WTC11 (cell line): ENCODE results near the gene LAMB4. TPM values are rescaled to one million over a fixed set of nuclear protein-coding genes. Genes with fewer than 3 reads are reported as not detected.

ENCODE experiments used
- ATAC-seq: fragments of 200-7000 bp; cut with Tn5 transposase; 2 replicates; pipeline ENCODE4 v1.10.0; 2021; ENCODE audit warnings: mild to moderate bottlenecking, moderate library complexity
- CTCF ChIA-PET: fragments of 300-600 bp; sonication (Branson Sonifier 250); formaldehyde crosslinking; loops from one replicate; lab custom pipeline; 2021; ENCODE audit warnings: antibody characterized with exemption; lab: Charles Lee
- POLR2A ChIA-PET: fragments of 350-600 bp; sonication (Branson Sonifier 250); formaldehyde crosslinking; loops from one replicate; lab custom pipeline; 2021; ENCODE audit warnings: antibody characterized with exemption; lab: Charles Lee
- DNase-seq: peaks from one replicate; pipeline ENCODE4 v3.0.0; 2021; ENCODE audit warnings: low spot score
- H3K27ac Mint-ChIP-seq: 2 replicates; pipeline ENCODE4 v1.8.0; 2021; ENCODE audit warnings: mixed read lengths
- H3K27me3 Mint-ChIP-seq: 2 replicates; pipeline ENCODE4 v1.8.0; 2021; ENCODE audit warnings: low read depth, mild to moderate bottlenecking, moderate library complexity, mixed read lengths
- H3K36me3 Mint-ChIP-seq: 2 replicates; pipeline ENCODE4 v1.8.0; 2021; ENCODE audit warnings: mixed read lengths
- H3K4me1 Mint-ChIP-seq: 2 replicates; pipeline ENCODE4 v1.8.0; 2022; ENCODE audit warnings: mixed read lengths
- H3K4me3 Mint-ChIP-seq: 2 replicates; pipeline ENCODE4 v1.8.0; 2021; ENCODE audit warnings: mild to moderate bottlenecking, moderate library complexity, mixed read lengths
- H3K9me3 Mint-ChIP-seq: 2 replicates; pipeline ENCODE4 v1.8.0; 2021; ENCODE audit warnings: mixed read lengths
- ARID4B ChIP-seq: sonication (generic); formaldehyde crosslinking; IDR thresholded peaks from 2 replicates; pipeline ENCODE4 v1.8.0; 2023; ENCODE audit warnings: missing genetic modification reagents, mild to moderate bottlenecking, borderline replicate concordance
- E2F1 ChIP-seq: sonication (generic); formaldehyde crosslinking; IDR thresholded peaks from 2 replicates; pipeline ENCODE4 v1.8.0; 2022; ENCODE audit warnings: mild to moderate bottlenecking, missing genetic modification reagents
- E2F4 ChIP-seq: sonication (generic); formaldehyde crosslinking; IDR thresholded peaks from 2 replicates; pipeline ENCODE4 v1.8.1; 2022; ENCODE audit warnings: low read depth, mild to moderate bottlenecking, moderate library complexity, missing genetic modification reagents, borderline replicate concordance
- ERG ChIP-seq: fragments of 250-450 bp; sonication (Bioruptor Pico); IDR thresholded peaks from 2 replicates; pipeline ENCODE4 v1.8.0; 2021; ENCODE audit warnings: mild to moderate bottlenecking
- ESRRA ChIP-seq: sonication (generic); formaldehyde crosslinking; IDR thresholded peaks from 2 replicates; pipeline ENCODE4 v1.8.1; 2022; ENCODE audit warnings: mild to moderate bottlenecking, missing genetic modification reagents, borderline replicate concordance
- ETV6 ChIP-seq: sonication (generic); formaldehyde crosslinking; IDR thresholded peaks from 2 replicates; pipeline ENCODE4 v1.8.1; 2022; ENCODE audit warnings: mild to moderate bottlenecking, missing genetic modification reagents
- FOXK1 ChIP-seq: sonication (generic); formaldehyde crosslinking; IDR thresholded peaks from 2 replicates; pipeline ENCODE4 v1.8.0; 2022; ENCODE audit warnings: mild to moderate bottlenecking, moderate library complexity, missing genetic modification reagents
- HMGA2 ChIP-seq: fragments of 250-450 bp; sonication (Bioruptor Pico); IDR thresholded peaks from 2 replicates; pipeline ENCODE4 v1.4.0; 2021; ENCODE audit warnings: mild to moderate bottlenecking, moderate library complexity
- NFATC4 ChIP-seq: fragments of 250-450 bp; sonication (Bioruptor Pico); IDR thresholded peaks from 2 replicates; pipeline ENCODE4 v1.9.0; 2021; ENCODE audit warnings: mild to moderate bottlenecking
- NR2C2 ChIP-seq: sonication (generic); formaldehyde crosslinking; IDR thresholded peaks from 2 replicates; pipeline ENCODE4 v1.8.0; 2022; ENCODE audit warnings: mild to moderate bottlenecking, missing genetic modification reagents
- PREB ChIP-seq: sonication (generic); formaldehyde crosslinking; IDR thresholded peaks from 2 replicates; pipeline ENCODE4 v1.8.1; 2022; ENCODE audit warnings: mild to moderate bottlenecking, missing genetic modification reagents, moderate library complexity, borderline replicate concordance
- RORB ChIP-seq: fragments of 250-450 bp; sonication (Bioruptor Pico); IDR thresholded peaks from 2 replicates; pipeline ENCODE4 v1.9.0; 2021; ENCODE audit warnings: mild to moderate bottlenecking
- TCF7 ChIP-seq: sonication (generic); formaldehyde crosslinking; IDR thresholded peaks from 2 replicates; pipeline ENCODE4 v1.8.0; 2022; ENCODE audit warnings: mild to moderate bottlenecking, low read depth, missing genetic modification reagents, moderate library complexity
- ZMAT4 ChIP-seq: fragments of 250-450 bp; sonication (Bioruptor Pico); IDR thresholded peaks from 2 replicates; pipeline ENCODE4 v1.9.0; 2021; ENCODE audit warnings: mild to moderate bottlenecking
- ZNF232 ChIP-seq: sonication (generic); formaldehyde crosslinking; IDR thresholded peaks from 2 replicates; pipeline ENCODE4 v1.8.0; 2022; ENCODE audit warnings: mild to moderate bottlenecking, missing genetic modification reagents
- ZNF263 ChIP-seq: sonication (generic); formaldehyde crosslinking; IDR thresholded peaks from 2 replicates; pipeline ENCODE4 v1.8.1; 2022; ENCODE audit warnings: low read depth, mild to moderate bottlenecking, moderate library complexity, missing genetic modification reagents
- ZNF512 ChIP-seq: sonication (generic); formaldehyde crosslinking; IDR thresholded peaks from 2 replicates; pipeline ENCODE4 v1.8.1; 2022; ENCODE audit warnings: missing genetic modification reagents, borderline replicate concordance
- ZNF671 ChIP-seq: fragments of 250-450 bp; sonication (Bioruptor Pico); IDR thresholded peaks from 2 replicates; pipeline ENCODE4 v1.8.0; 2021; ENCODE audit warnings: mild to moderate bottlenecking
- total RNA-seq: library from RNA; stranded (reverse); gene quantifications from 3 replicates; pipeline ENCODE4 v1.2.3, GENCODE V29; 2021

The LAMB4 gene
- total RNA-seq, 1 experiment from 2014 or later, result not detected

- Mint-ChIP-seq H3K9me3 (peaks cover 13% of the 10 kb centered on the region), H3K27ac (no peak overlapping the region), H3K36me3 (peaks cover 3% of the 10 kb centered on the region; the same call in 1 of the 2 replicates), H3K27me3 (no peaks in the 10 kb centered on the region), H3K4me1 (peaks cover 8% of the 10 kb centered on the region), H3K4me3 (no peak overlapping the region)
- CTCF ChIA-PET, result interaction anchor here (1.3 to 1.8 kb wide), 2 partner anchors 13 to 19 kb away, joined by 6 to 18 read pairs; no protein-coding TSS in a partner anchor
- TF ChIP-seq RORB (no peak), ZNF263 (no peak), ARID4B (CRISPR knock-in tag) (no peak), FOXK1 (CRISPR knock-in tag) (no peak), ZNF671 (no peak), ZMAT4 (CRISPR knock-in tag) (no peak), E2F4 (no peak), ERG (CRISPR knock-in tag) (no peak), E2F1 (CRISPR knock-in tag) (no peak), ZNF512 (CRISPR knock-in tag) (no peak), NR2C2 (CRISPR knock-in tag) (no peak), HMGA2 (CRISPR knock-in tag) (no peak), TCF7 (no peak), ZNF232 (CRISPR knock-in tag) (no peak), PREB (CRISPR knock-in tag) (no peak), ETV6 (no peak), ESRRA (CRISPR knock-in tag) (no peak), NFATC4 (CRISPR knock-in tag) (no peak)
- DNase-seq (no peak), ATAC-seq (peak; percentile 74)
- POLR2A ChIA-PET, result interaction anchor here (0.5 kb wide), 1 partner anchor 11 kb away, joined by 3 read pairs; no protein-coding TSS in a partner anchor
Observed at GRCh38 chr7:108132551-108133265, 2.5 kb upstream of the LAMB4 start.
